ENCODE data around the gene TNFRSF17.

TNFRSF17 gene

GRCh38 chr16:12017558-12017957 is 52.5 kb downstream of the TNFRSF17 start:
- Histone ChIP-seq H2AFZ (ENCODE audit: low read length) (no peak overlapping the region), H3K4me1 (ENCODE audit: low read length) (no peaks in the 10 kb centered on the region), H3F3A (ENCODE audit: insufficient read depth, low read length) (no peaks in the 10 kb centered on the region), H3K27ac (ENCODE audit: low read length) (no peak overlapping the region), H3K9ac (ENCODE audit: low read length) (no peak overlapping the region), H3K79me2 (ENCODE audit: low read length) (peaks cover 38% of the 10 kb centered on the region), H3K27me3 (replicated peaks; ENCODE audit: insufficient read depth, low read length) (no peaks in the 10 kb centered on the region), H4K20me1 (ENCODE audit: insufficient read depth, low read length) (no peaks in the 10 kb centered on the region; the same call in 1 of the 2 replicates), H3K4me2 (ENCODE audit: low read depth, low read length) (no peak overlapping the region), H3K9me2 (replicated peaks; ENCODE audit: insufficient read depth, low read length) (no peaks in the 10 kb centered on the region), H3K9me3 (replicated peaks; ENCODE audit: insufficient read depth, low read length) (no peaks in the 10 kb centered on the region), H3K4me3 (ENCODE audit: low read length) (no peak overlapping the region), H3K36me3 (replicated peaks; ENCODE audit: insufficient read depth, low read length) (no peaks in the 10 kb centered on the region)
- no peak for TF ChIP-seq EZH2 (optimal IDR thresholded peaks at IDR 0.05; ENCODE audit: low read depth, low read length)
- no peak for TF ChIP-seq CTCF (IDR thresholded peaks at IDR 0.05; ENCODE audit: low read length)
- no peak for TF ChIP-seq EZH2phosphoT487 (IDR thresholded peaks at IDR 0.05; ENCODE audit: low read length)
- DNase-seq = no peak

Measured in MM.1S (cell line).